A673 (cell line): ENCODE data around the gene TXNDC17.

Experiments
- EZH2 ChIP-seq: fragments of 200-600 bp; sonication (generic); IDR thresholded peaks from 2 replicates; pipeline ENCODE4 v1.6.1; 2017; ENCODE audit warnings: borderline replicate concordance, low read depth, mild to moderate bottlenecking, mixed read lengths, antibody characterized with exemption, low read length; ENCODE audit not compliant: poor library complexity, severe bottlenecking
- TF ChIP-seq, protein P1 (sequence below): fragments of 300-800, 200-600 bp; sonication (generic); conservative IDR thresholded peaks from 2 replicates; pipeline ENCODE4 v1.5.1; 2017; ENCODE audit warnings: low read depth, mild to moderate bottlenecking, antibody characterized with exemption, low read length, moderate library complexity, mixed read lengths

GRCh38 chr17:6602141-6602540 lies 38.7 kb upstream of the TXNDC17 start:
- TF ChIP-seq, protein P1, sequence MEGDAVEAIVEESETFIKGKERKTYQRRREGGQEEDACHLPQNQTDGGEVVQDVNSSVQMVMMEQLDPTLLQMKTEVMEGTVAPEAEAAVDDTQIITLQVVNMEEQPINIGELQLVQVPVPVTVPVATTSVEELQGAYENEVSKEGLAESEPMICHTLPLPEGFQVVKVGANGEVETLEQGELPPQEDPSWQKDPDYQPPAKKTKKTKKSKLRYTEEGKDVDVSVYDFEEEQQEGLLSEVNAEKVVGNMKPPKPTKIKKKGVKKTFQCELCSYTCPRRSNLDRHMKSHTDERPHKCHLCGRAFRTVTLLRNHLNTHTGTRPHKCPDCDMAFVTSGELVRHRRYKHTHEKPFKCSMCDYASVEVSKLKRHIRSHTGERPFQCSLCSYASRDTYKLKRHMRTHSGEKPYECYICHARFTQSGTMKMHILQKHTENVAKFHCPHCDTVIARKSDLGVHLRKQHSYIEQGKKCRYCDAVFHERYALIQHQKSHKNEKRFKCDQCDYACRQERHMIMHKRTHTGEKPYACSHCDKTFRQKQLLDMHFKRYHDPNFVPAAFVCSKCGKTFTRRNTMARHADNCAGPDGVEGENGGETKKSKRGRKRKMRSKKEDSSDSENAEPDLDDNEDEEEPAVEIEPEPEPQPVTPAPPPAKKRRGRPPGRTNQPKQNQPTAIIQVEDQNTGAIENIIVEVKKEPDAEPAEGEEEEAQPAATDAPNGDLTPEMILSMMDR: no peak
- no peak for TF ChIP-seq EZH2
